Stimulated activated CD4-positive, alpha-beta T cell treated with anti-CD3 and anti-CD28 coated beads, Interleukin-4, amount 100 ng/mL, for 24 hours (primary cell): ENCODE measurements around the gene EPHA2.
"Not testable (repeated sequence)": the region's sequence is repeated elsewhere in the genome, so short reads cannot be mapped to it uniquely, and the experiment has no call there.

Source experiments
- DNase-seq: peaks from one replicate; pipeline ENCODE4 v3.0.0-alpha.2; 2020

Gene EPHA2

DNA sequence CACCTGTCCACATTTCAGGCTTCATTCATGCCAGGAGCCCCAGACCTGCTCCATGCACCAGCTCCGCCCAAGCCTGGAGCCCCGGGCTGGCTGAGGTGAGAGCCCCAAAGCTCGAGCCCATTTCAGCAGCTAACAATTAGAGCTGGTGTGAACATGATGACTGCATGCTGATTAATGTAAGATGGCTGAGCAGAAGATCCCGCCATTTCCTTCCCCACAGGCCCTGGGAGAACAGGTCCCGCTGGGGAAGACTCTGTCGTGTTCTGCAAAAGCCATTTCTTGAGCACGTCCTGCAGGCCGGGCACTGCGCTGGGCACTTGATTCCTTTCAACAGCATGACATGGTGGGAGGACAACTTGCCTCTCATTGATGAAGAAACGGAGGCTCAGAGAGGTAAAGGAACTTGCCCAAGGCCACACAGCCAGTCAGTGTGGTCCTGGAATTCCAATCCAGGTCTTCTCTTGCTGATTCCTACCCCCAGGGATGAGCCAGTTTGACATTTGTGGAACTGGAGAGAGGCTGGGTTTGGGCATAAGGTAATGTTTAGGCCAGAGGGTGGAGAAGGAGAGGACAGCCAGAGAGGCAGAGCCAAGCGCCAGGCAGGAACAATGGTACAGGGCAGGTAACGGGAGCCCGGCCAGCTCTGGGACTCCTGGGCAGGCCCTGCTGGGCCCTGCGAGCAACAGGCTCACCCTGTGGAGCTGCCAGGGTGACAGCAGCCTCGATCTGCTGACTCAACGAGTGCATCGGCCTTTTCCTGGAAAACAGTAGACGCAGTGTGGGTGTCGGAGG is 28.1 kb upstream of the EPHA2 start:
- no peak for DNase-seq

DNA sequence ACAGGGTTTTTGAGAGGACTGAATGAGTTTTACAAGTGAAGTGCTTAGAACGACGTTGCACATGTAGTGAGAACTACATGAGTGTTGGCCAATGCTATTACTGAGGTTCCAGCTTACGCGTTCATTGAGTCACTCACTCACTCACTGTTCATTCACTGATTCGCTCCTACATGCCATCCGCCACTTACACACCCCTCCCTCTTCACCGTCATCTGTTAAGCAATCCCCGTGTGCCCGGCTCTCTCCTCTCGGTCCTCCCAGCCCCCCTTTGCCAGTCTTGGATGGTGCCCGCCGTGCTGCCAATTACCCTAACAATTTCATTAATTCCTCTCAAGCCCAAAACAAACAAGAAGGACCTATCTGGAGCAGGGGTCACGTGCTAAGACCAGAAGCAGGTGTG is 27.3 kb upstream of the EPHA2 start:
- DNase-seq, result no peak

GRCh38 chr1:16181887-16182719 is 26.2 kb upstream of the EPHA2 start:
- no peak for DNase-seq

DNA sequence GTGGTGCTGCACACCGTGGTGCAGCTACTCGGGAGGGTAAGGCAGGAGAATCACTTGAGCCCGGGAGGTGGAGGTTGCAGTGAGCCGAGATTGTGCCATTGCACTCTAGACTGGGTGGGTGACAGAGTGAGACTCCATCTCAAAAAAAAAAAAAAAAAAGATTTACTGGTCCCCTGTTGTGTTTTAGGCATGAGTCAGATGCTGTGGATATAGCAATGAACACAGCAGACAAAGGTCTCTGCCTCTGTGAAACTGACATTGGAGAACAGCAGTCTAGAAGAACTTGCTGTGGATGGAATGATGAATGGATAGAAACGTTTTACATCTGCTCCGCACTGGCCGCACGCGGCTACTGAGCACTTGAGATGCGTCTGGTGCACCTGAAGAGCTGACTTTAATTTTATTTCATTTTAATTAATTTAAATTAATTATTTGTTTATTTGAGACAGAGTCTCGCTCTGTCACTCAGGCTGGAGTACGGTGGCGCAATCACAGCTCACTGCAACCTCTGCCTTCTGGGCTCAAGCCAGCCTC is 24.5 kb upstream of the EPHA2 start:
- DNase-seq, result no peak

- DNase-seq, result no peak
Measured at GRCh38 chr1:16178596-16179497, 23.0 kb upstream of the EPHA2 start.

- DNase-seq, result no peak
Measured at GRCh38 chr1:16177306-16177705, 21.4 kb upstream of the EPHA2 start.

DNA sequence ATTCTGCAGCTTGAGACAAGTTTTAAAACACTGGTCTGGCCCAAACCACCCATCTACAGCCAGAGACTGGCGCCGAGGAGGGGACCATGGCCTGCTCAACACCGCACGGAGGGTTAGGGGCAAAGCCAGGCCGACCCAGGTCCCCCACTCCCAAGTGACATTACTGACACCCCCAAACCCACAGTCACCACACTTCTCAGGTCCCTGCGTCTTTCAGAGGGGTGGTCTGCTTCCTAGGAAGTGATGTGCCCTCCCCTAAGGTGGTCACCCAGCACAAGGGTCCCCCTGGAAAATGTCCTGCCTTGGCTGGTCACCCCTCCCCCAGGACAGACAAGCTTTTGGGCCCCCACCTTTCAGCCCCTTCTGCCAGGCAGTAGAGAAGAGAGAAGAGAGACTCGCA is 20.8 kb upstream of the EPHA2 start:
- no peak for DNase-seq

DNA sequence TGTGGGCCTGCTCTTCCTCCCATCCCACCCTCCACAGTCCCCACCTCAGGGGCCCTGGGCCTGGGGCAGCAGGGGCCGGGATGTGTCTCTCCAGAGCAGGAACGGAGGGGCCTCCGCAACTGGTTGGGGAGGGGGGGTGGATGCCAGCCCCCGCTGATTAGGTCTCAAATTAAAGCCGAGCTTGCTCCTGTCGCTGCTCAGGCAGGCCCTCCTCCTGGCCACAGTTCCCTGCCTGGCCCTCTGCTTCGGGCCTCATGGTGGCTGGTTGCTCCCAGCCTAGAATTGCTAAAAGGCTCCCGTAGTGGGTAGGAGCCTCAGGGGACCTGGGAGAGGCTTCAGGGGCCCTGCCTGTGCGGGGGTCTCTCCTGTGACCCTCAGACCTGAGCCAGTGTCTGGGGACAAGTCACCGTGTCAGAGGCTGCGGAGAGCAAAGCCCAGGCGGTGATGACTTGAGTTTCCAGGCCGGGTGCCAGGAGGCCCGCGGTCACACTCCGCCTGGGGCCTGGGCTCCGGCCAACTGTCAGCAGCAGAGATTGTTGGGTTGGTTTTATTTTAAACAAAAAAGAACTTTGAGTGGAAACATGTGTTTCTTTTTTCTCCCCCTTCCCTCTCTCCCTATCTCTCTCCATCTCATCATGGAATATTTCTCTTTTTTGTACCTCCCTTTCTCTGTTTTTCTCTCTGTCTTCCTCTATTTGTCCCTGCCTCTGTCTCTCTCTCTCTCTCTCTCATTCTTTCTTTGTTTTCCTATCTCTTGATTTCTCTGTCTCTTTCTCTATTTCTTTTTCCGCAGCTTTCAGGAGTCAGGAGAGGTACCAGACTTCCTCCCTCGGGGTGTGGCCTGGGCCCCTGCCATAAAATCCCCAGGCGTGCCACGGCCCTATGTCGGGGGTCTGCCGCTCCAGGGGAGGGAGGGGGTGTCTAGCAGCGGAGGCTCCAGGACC is 20.0 kb upstream of the EPHA2 start:
- DNase-seq, result no peak

- DNase-seq, result no peak
Measured at GRCh38 chr1:16174886-16175598, 19.2 kb upstream of the EPHA2 start.

DNA sequence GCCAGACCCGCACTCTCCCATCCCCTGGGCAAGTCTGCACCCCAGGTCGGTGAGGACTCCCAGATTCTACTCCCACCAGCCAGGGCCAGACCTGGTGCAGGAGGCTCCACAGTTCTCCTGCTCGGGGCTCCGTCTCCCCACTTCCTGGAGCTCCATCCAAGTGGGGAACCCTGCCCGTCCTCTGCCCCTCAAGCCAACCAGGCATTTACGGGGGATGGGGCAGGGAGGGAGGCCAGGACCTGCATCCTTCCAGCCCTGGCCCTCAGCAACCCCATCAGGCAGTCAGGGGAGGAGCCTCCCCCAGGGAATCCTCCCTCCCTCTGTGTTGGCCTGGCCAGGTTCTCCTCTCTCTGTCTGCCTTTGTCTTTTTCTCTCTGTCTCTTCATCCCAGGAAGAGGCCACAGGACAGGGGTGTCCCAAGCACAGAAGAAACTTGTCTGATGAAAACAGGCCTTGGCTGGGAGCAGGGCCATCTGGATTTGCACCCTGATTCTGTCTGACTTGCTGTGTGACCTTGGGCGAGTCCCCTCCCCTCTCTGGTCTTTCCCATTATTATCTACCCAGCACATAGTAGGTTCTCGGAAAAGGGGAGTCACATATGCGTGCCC is 18.5 kb upstream of the EPHA2 start:
- DNase-seq, result no peak

GRCh38 chr1:16173447-16174260 is 17.8 kb upstream of the EPHA2 start:
- DNase-seq, result no peak

- DNase-seq, result no peak
Measured at GRCh38 chr1:16172964-16173446, 17.1 kb upstream of the EPHA2 start.

GRCh38 chr1:16172218-16172830 is 16.5 kb upstream of the EPHA2 start:
- no peak for DNase-seq

DNA sequence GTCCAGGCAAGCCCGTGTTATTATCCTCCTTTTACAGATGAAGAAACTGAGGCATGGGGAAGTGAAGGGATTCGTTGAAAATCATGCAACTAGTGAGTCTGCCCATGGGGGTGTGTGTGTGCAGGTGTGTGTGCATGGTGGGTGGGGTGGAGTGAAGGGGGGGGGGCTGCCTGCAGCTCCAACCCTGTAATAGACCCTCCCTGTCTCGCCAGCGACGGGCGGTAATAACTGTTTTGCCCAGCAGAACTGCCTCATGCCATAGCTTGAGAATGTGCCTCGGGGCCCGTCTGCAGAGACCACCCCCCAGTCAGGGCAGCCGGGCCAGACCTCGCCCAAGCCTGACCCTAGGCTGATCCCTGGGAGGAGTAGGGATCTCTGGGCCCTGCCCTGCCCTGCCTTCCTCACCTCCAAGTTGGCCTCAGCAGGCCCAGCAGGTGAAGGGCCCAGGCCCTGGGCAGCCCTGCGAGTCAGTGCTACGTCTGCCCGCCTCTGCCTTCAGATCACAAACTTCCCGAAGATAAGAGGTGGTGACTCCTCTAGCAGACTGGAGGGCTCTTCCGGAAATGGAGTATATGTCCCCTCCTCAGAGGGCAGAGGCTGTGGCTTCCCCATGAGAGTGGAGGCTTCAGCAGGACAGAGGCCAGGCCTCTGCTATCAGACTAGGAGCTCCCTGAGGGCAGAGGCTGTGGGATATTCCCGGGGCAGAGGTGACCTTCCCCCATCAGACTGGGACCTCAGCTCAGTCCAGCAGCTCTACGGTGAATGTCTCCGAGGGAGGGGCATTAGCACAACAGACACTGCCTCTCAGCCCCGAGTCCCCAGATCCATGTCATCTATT is 15.7 kb upstream of the EPHA2 start:
- DNase-seq, result no peak

GRCh38 chr1:16170283-16170673 is 14.4 kb upstream of the EPHA2 start:
- DNase-seq, result no peak

DNA sequence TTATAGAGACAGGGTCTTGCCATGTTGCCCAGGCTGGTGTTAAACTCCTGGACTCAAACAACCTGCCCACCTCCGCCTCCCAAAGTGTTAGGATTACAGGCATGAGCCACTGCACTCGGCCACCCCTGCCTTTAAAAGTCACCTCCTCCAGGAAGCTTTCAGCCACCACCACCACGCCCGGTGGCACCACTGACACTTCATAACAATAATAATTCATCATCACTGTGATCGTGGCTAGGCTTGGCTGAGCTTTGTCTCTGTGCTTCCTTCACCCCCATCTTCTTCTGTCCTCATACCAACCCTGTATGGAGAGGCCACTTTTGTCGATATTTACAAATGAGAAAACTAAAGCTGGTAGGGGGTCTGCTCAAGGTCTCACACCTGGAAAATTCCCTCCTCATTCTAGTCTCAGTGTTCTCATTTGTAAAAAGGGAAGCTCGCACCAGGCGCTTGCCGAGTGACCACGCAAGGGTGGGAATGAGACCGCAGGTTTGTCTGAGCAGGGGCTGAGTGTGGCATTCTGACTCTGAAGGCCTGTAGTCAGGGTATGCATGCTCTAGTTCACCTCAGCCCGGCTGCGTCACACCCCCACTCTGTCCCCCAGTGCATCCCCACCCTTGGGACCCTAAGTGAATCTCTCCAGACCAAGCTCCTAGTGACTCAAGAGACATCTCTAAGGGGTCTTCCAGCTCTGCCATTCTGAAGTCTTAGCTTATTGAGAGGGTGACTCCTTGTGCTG is 12.9 kb upstream of the EPHA2 start:
- DNase-seq, result peak; percentile 16

- not testable (repeated sequence) for DNase-seq
Measured at GRCh38 chr1:16168144-16168495, 12.3 kb upstream of the EPHA2 start.
